Stimulated activated CD8-positive, alpha-beta memory T cell treated with anti-CD3 and anti-CD28 coated beads, Interleukin-15, amount 100 ng/mL, for 1 hour (primary cell): ENCODE results near the gene LEMD1.
"Not testable (repeated sequence)": the region's sequence is repeated elsewhere in the genome, so short reads cannot be mapped to it uniquely, and the experiment has no call there.

Experiments
- DNase-seq: peaks from one replicate; pipeline ENCODE4 v3.0.0-alpha.2; 2020; ENCODE audit warnings: low read depth

LEMD1 gene

DNA sequence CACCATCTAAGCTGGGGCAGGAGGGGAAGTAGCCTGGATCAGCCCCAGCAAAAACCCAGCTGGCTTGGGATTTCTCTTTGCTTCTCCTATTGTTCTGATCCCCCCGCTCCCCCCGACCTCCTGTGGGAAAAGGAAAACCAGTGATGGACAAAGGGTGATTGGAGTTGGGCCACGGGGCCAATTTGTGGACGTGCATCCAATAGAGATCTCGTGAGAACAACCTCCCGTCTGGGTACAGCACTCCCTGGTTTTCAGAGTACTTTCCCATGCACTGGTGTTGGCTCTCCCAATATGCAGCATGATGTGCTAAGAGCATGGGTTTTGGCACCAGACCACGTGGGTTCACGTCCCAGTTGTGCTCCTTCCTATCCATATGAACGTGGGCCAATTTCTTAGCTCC lies 25.0 kb upstream of the LEMD1 start:
- no peak for DNase-seq

DNA sequence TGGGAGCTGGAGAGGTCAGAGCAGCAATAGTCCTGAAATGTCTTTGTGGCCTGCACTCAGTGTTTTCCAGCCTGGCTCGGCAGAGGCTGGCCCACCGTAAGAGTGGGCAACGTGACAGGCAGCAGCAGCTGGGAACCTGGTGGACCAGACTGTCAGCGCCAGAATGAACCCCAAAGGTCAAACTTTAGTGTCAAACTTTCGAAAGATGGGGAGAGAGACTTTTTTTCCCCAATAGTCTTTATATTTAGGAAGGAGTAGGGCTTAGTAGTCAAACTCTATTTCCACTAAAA lies 23.7 kb upstream of the LEMD1 start:
- DNase-seq = no peak

DNA sequence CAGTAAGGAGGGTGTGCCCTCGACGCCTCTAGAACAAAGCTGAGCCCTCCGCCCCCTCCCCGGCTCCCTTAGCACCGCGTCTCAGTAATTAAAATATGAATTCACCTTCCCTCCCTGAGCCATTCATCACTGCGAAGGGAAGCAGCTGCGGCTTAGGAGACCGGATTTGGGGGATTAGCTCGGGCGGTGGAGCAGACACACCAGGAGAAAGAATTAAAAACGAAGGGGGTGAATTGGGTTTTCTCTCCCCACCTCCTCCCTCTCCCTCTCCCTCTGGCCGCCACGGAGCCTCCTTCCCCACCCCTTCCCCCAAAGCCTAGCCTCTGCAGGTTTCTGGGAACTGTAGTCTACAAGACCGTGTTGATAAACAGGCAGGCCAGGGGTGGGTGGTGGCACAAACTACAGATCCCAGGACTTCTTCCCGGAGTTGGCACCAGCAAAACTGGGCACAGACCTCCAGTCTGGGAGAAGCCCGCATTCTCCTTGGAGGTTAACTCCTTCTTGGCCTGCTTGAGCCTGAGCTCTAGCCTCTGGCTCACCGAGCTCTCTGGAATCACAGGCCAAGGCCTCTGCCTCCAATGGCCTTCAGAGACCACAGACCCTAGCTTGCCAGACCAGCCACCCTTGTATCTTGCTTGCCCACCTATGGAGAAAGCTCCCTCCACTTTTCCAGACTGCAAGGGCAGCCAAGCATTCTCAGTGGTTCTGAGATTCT lies 23.2 kb upstream of the LEMD1 start:
- no peak for DNase-seq

DNA sequence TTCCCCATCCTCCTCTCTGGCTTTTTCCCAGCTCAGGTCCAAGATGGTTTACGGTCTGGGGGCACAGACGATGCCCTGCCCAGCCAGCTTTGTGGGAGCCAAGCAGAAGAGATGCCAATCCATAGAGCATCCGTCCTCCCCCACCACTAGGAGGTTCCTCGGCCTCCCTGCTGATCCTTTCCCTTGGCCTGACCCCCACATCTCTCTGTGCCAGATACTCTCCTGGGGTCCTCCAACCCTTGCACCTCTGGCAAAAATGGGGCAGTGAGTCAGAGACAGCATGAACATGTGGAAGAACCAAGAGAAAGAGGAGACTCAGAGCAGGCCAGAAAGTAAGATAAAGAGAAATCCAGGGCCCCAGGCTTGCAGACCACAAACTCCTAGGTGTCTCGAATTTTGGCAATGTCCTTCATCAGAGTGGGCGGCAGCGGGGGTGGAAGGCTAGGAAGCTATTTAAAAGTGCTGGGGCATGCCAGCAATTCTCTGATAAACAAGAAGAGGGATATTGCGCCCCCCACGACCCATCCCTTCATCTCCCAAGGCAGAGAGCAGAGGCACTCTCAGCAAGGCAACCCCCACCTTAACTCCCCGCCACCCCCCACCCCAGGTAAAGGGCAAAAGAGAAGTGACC lies 22.6 kb upstream of the LEMD1 start:
- no peak for DNase-seq

DNA sequence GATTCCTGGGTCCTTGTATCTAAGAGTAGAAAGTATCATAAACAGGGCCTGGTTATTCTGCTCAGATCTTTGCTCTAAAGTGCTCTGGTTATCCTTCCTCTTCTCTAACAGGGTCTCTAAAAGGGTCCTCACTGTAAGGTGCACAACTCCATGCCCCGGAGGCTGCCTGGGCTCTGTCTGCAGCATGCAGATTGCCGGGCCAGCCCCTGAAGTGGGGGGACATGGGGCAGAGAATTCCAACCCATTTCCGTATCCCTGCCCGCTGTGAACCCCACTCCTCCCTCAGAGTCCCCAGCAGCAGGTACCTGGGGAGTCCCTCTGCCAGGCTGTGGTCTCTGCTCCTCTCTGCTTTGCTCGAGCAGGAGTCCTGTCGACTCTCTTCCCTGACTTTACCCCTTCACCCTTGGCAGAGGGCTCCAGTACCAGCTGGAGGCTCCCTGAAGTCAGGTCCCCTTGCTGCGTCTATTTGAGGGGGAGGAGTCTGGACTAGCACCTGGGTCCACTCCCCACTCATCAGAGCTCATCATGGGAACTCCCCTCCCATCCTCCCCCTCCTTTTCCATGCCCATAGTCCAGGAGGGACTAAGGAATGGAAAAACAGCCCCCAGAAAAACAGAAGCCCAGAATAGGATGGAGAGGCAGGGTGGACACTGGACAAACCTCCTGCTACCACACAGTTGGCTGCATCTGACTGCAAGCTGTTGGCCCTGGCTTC lies 21.9 kb upstream of the LEMD1 start:
- no peak for DNase-seq

- no peak for DNase-seq
Measured at GRCh38 chr1:205442051-205442725, 20.3 kb upstream of the LEMD1 start.

GRCh38 chr1:205441716-205442050 lies 19.8 kb upstream of the LEMD1 start:
- DNase-seq = no peak

DNA sequence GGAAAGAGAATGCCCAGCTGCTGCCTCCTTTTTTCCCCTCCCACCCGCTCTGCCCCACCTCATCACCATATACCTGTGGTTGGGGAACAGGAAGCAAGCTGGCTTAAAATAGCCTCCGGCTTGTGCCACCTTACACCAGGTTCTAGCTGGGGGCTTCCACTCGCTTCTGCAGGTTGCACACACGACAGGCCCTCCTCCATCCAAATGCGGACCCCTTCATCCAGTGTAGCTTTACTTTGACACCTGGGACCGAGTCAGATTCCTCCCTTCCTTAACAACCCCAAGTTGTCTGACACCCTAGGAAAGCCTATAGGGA lies 19.4 kb upstream of the LEMD1 start:
- DNase-seq = no peak

DNA sequence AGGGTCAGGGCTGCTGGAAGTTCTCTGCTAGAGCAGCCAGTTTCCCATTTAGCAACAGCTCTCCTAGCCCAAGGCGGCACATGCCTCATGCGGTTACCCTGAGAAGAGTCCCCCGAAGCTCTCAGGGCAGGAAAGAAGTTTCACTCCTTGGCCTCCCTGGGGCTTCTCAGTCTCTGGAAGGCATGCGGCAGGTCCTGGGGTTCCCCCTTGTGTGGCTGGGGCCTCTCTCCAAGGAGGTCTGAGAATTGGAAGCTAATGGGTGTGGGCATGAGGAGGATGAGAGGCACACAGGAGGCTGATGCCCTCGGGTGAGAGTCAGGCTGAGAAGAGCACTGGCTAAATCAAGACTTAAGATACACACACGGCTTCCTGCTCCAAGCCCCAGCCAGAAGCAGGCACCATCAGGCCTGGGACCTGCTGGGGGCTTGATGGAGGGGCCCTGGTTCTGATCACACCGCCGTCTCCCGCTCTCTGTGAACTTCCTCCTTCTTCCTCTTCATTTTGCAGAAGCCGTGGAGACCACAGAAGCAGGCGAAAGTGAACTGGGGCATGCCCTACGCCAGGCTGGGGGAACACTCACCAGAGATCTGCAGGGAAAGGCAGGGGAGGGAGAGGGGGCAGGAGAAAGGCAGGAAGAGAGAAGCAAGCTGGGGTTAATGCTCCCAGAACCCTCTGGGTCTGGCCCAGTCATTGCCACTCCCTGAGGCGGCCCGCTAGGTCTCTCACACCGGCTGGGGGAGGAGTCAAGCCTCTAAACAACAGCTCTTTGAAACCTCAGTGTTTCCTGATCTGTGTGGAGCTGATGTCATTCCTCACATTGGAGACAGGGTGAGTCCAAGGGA lies 18.8 kb upstream of the LEMD1 start:
- peak; percentile 14 for DNase-seq

DNA sequence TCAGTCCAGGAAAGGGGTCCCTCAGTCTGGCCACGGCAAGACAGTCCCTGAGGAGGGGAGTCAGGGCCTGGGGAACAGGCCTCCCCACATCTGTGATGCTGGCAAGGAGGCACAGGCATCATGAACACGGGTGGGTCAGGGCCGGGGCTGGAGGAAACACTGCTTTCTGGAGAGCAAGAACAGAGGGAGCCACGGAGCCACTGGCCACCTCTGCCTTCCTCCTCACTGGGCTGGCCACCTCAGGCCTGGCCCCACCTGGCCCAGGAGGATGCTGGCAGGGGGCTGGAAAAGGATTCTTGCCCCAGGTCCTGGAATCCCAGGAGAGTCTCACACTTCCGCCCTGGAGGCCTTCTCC lies 18.2 kb upstream of the LEMD1 start:
- no peak for DNase-seq

DNA sequence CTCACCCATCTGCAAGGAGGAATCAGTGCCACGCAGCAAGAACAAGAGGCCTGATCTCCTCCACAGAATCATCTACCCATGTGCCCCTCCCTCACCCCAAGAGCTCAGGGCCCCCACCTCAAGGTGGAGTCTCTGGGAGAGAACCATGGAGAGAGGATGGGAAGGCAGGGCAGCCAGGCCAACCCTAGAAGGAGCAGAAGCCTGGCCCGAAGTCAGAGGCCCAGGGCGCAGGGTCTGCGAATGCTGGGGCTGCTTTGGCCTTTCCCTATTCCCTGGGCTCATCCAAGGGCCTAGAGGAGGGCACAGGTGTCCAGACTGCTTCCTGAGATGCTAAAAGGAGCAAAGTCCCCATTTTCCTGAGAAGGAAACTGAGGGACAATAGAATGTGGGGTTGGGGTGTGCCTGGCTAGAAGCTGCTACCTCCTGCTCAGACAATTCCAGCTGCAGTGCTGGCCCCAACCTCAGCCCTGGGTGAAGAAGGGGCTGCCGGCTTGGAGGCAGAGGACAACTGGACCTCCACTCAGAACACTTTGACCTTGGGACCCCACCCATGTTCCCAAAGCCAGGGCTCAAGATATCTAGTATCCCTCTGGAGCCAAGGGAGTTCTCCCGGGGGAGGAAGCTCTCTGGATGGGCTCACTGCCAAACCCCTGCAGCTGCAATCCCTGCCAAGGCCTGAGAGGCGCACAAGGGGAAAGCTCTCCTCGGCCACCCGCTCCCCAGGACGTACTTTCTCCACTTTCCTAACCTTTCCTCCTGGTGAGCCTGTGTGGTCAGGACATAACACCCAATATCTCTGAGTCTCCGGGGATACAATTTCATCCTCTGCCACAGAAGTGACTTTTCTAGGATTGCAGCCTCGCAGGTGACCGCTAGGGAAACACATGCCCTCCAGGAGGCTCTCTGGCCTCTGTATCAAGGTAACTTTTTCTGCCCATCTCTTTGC lies 16.6 kb upstream of the LEMD1 start:
- DNase-seq = no peak

GRCh38 chr1:205437570-205437969 lies 15.7 kb upstream of the LEMD1 start:
- DNase-seq = no peak

- no peak for DNase-seq
Measured at GRCh38 chr1:205436776-205437410, 15.0 kb upstream of the LEMD1 start.

GRCh38 chr1:205435578-205436573 lies 14.0 kb upstream of the LEMD1 start:
- DNase-seq = no peak

GRCh38 chr1:205434738-205435137 lies 12.9 kb upstream of the LEMD1 start:
- no peak for DNase-seq

DNA sequence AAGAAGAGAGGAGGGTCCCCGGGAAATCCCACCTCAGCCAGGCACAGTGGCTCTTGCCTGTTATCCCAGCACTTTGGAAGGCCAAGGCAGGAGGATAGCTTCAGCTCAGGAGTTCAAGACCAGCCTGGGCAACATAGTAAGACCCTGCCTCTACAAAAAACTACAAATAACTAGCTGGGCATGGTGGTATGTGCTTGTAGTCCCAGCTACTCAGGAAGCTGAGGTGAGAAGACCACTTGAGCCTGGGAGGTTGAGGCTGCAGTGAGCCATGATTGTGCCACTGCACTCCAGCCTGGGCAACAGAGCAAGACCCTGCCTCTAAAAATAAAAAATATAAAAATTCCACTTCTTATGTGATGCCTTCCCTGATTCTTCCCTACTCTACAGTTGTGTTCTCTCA lies 10.8 kb upstream of the LEMD1 start:
- not testable (repeated sequence) for DNase-seq

DNA sequence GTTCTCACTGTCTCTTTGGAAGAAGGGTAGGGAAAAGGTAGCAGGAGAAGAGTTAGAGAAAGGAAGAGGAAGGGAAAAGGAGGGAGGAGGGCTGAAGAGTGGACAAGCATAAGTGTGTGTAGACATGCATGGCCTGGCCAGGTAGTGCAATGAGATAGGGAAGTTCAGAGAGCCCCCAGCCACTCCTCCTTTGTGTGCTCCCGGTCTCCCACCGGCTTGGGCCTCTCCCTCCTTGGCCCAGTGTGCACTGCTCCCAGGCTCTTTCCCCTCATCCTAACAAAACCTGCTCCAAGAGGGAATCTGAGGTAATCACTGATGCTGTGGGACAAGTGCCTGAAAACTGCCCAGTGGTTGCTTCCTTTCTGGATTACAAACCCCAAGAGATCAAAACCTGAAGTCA lies 10.3 kb upstream of the LEMD1 start:
- no peak for DNase-seq

DNA sequence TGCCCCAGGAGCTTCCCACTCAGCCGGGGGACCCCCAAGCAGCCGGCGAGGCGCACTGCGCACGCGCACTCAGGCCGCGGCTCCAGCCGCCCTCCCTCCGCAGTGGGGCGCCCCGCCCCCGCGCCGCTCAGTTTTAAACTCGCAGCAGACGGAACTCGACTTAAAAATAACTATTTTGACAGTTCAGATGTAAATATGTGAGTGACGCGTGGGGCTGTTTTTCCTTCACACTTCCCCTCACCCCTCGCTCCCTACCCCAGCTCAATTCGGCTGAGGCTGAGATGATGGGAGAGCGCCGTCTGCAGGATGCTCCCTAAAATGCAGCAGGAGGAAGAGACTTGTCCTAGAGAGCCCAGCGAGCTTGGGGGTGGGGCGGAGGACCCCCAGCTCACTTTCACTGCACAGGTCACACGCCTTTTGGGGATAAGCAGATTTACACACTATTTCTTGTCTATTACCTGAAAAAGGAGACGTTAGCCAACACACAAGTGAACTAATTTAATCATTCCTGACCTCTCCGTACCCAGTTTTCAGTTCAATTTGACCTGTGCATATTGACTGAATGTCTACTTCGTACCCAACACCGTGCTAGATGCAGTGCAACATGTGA lies 8.9 kb upstream of the LEMD1 start:
- peak; percentile 26 for DNase-seq
